GM23338 (cell line): ENCODE measurements around the gene EFCAB13. TPM values are rescaled to one million over a fixed set of nuclear protein-coding genes. Genes with fewer than 3 reads are reported as not detected.

Experiments
- ATAC-seq: fragments of 200-7000 bp; cut with Tn5 transposase; 3 replicates; pipeline ENCODE4 v1.9.1; 2020
- DNase-seq: peaks from one replicate; pipeline ENCODE4 v3.0.0-alpha.2; 2015; ENCODE audit warnings: low spot score
- H2AFZ ChIP-seq: fragments of 200-600 bp; sonication (generic); 2 replicates; pipeline ENCODE4 v1.8.0; 2016; ENCODE audit warnings: antibody characterized with exemption, mild to moderate bottlenecking, moderate library complexity
- H3F3A ChIP-seq: fragments of 200-600 bp; sonication (generic); replicated peaks from 2 replicates; pipeline ENCODE4 v1.8.0; 2017; ENCODE audit warnings: antibody characterized with exemption, mixed run types, low read depth
- H3K27ac ChIP-seq: fragments of 200-600 bp; sonication (generic); 2 replicates; pipeline ENCODE4 v1.6.1; 2016; ENCODE audit warnings: low read depth
- H3K27me3 ChIP-seq: fragments of 200-600 bp; sonication (generic); 2 replicates; pipeline ENCODE4 v1.8.0; 2016; ENCODE audit warnings: mild to moderate bottlenecking, mixed run types, moderate library complexity; ENCODE audit not compliant: insufficient read depth
- H3K36me3 ChIP-seq: fragments of 200-600 bp; sonication (generic); 2 replicates; pipeline ENCODE4 v1.8.0; 2016; ENCODE audit warnings: mild to moderate bottlenecking; ENCODE audit not compliant: insufficient read depth
- H3K4me1 ChIP-seq: fragments of 200-600 bp; sonication (generic); 2 replicates; pipeline ENCODE4 v1.8.0; 2016; ENCODE audit warnings: mild to moderate bottlenecking, moderate library complexity; ENCODE audit not compliant: insufficient read depth
- H3K4me2 ChIP-seq: fragments of 200-600 bp; sonication (generic); 2 replicates; pipeline ENCODE4 v1.7.1; 2017; ENCODE audit warnings: mixed run types
- H3K4me3 ChIP-seq: fragments of 200-600 bp; sonication (generic); 2 replicates; pipeline ENCODE4 v1.6.1; 2016; ENCODE audit warnings: mixed run types
- H3K79me2 ChIP-seq: fragments of 200-600 bp; sonication (generic); replicated peaks from 2 replicates; pipeline ENCODE4 v1.8.0; 2017; ENCODE audit warnings: mild to moderate bottlenecking; ENCODE audit not compliant: insufficient read depth
- H3K9me2 ChIP-seq: fragments of 200-600 bp; sonication (generic); 2 replicates; pipeline ENCODE4 v1.8.0; 2017; ENCODE audit not compliant: insufficient read depth
- H4K20me1 ChIP-seq: fragments of 200-600 bp; sonication (generic); replicated peaks from 2 replicates; pipeline ENCODE4 v1.8.0; 2017; ENCODE audit warnings: mild to moderate bottlenecking; ENCODE audit not compliant: insufficient read depth
- H3K27ac Mint-ChIP-seq: 2 replicates; pipeline ENCODE4 v1.8.0; 2020; ENCODE audit warnings: inconsistent platforms, mild to moderate bottlenecking, moderate library complexity, mixed read lengths
- H3K27me3 Mint-ChIP-seq: 3 replicates; pipeline ENCODE4 v1.8.0; 2022; ENCODE audit warnings: low read depth, mild to moderate bottlenecking, moderate library complexity, mixed read lengths, inconsistent platforms; ENCODE audit not compliant: insufficient read depth, poor library complexity
- H3K36me3 Mint-ChIP-seq: 3 replicates; pipeline ENCODE4 v1.8.0; 2021; ENCODE audit warnings: low read depth, mild to moderate bottlenecking, inconsistent platforms, moderate library complexity, mixed read lengths
- H3K4me1 Mint-ChIP-seq: 3 replicates; pipeline ENCODE4 v1.8.0; 2020; ENCODE audit warnings: mild to moderate bottlenecking, inconsistent platforms, mixed read lengths
- H3K4me3 Mint-ChIP-seq: 3 replicates; pipeline ENCODE4 v1.8.0; 2021; ENCODE audit warnings: moderate library complexity, mild to moderate bottlenecking, inconsistent platforms, mixed read lengths
- H3K9me3 Mint-ChIP-seq: 3 replicates; pipeline ENCODE4 v1.8.0; 2020; ENCODE audit warnings: moderate library complexity, mild to moderate bottlenecking, inconsistent platforms, mixed read lengths
- CREB1 ChIP-seq: fragments of 250-450 bp; sonication (Bioruptor Pico); IDR thresholded peaks from 2 replicates; pipeline ENCODE4 v1.5.0; 2020; ENCODE audit warnings: low read depth, mild to moderate bottlenecking, moderate library complexity
- EZH2 ChIP-seq: fragments of 200-600 bp; sonication (generic); IDR thresholded peaks from one replicate; pipeline ENCODE4 v1.8.0; 2017; ENCODE audit warnings: antibody characterized with exemption, mild to moderate bottlenecking, low read depth; ENCODE audit not compliant: unreplicated experiment
- EZH2phosphoT487 ChIP-seq: fragments of 200-600 bp; sonication (generic); IDR thresholded peaks from one replicate; pipeline ENCODE4 v1.8.1; 2018; ENCODE audit warnings: antibody characterized with exemption; ENCODE audit not compliant: unreplicated experiment
- JUNB ChIP-seq: IDR thresholded peaks from one replicate; pipeline ENCODE4 v1.6.1; 2016; ENCODE audit warnings: antibody characterized with exemption; ENCODE audit not compliant: unreplicated experiment
- NANOG ChIP-seq: IDR thresholded peaks from 2 replicates; pipeline ENCODE4 v1.6.1; 2016; ENCODE audit warnings: antibody characterized with exemption, borderline replicate concordance
- POLR2AphosphoS5 ChIP-seq: IDR thresholded peaks from 2 replicates; pipeline ENCODE4 v1.6.1; 2016; ENCODE audit warnings: antibody characterized with exemption, low read depth
- STAT1 ChIP-seq: IDR thresholded peaks from one replicate; pipeline ENCODE4 v1.6.1; 2016; ENCODE audit warnings: antibody characterized with exemption; ENCODE audit not compliant: unreplicated experiment
- ZNF114 ChIP-seq: fragments of 250-450 bp; sonication (Bioruptor Pico); IDR thresholded peaks from 2 replicates; pipeline ENCODE4 v1.5.0; 2020; ENCODE audit warnings: mild to moderate bottlenecking, moderate library complexity
- ZNF331 ChIP-seq: fragments of 250-450 bp; sonication (Bioruptor Pico); IDR thresholded peaks from 2 replicates; pipeline ENCODE4 v1.5.0; 2020; ENCODE audit warnings: low read depth, mild to moderate bottlenecking, moderate library complexity
- polyA plus RNA-seq: library from polyadenylated mRNA; unstranded; fragments of >200 nt; fragmentation: Nextera tagmentation; extraction: Ambion mirVana; gene quantifications from 2 replicates; pipeline ENCODE4 v1.2.1, GENCODE V29; 2016
- total RNA-seq: library from RNA; depleted of rRNA; stranded (reverse); fragments of >200 nt; shearing (Covaris generic); gene quantifications from 2 replicates; pipeline ENCODE4 v1.2.3, GENCODE V29; 2014
- TF ChIP-seq, protein P1 (sequence below): IDR thresholded peaks from 2 replicates; pipeline ENCODE4 v1.6.1; 2016; ENCODE audit warnings: antibody characterized with exemption
- TF ChIP-seq, protein P2 (sequence below): fragments of 250-450 bp; sonication (Bioruptor Pico); IDR thresholded peaks from 2 replicates; pipeline ENCODE4 v1.5.0; 2020; ENCODE audit warnings: mild to moderate bottlenecking, moderate library complexity
- TF ChIP-seq, protein P3 (sequence below), 2 experiments: fragments of 200-600 bp in 1 of 2; sonication (generic) in 1 of 2; conservative IDR thresholded peaks; 2 replicates each; pipeline versions ENCODE4 v1.5.1 to v1.6.1; 2016 to 2017; ENCODE audit warnings: antibody characterized with exemption in 2 of 2, low read depth in 2 of 2, mild to moderate bottlenecking in 2 of 2, moderate library complexity in 1 of 2
- TF ChIP-seq, protein P4 (sequence below): IDR thresholded peaks from one replicate; pipeline ENCODE4 v1.6.1; 2018; ENCODE audit warnings: antibody characterized with exemption; ENCODE audit not compliant: unreplicated experiment

The EFCAB13 gene
- total and polyA plus RNA-seq, 2 experiments from 2014 or later = 4.1 to 5.4 TPM

DNA sequence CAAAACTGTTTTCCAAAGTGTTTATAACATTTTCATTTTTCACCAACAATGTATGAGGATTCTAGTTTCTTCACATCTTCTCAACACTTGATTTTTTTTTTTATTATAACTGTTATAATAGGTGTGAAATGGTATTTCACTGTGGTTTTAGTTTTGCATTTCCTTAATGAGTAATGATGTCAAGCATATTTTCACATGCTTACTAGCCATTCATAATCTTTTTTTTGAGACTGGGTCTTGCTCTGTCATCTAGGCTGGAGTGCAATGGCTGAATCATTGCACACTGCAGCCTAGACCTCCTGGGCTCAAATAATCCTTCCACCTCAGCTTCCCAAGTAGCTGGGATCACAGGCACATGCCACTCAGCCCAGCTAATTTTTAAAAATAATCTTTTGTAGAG, 65.1 kb downstream of the EFCAB13 start:
- TF ChIP-seq JUNB = no peak
- no peak for TF ChIP-seq EZH2phosphoT487
- no peak for TF ChIP-seq STAT1
- TF ChIP-seq ZNF114 (CRISPR knock-in tag) = no peak
- TF ChIP-seq, protein P1, sequence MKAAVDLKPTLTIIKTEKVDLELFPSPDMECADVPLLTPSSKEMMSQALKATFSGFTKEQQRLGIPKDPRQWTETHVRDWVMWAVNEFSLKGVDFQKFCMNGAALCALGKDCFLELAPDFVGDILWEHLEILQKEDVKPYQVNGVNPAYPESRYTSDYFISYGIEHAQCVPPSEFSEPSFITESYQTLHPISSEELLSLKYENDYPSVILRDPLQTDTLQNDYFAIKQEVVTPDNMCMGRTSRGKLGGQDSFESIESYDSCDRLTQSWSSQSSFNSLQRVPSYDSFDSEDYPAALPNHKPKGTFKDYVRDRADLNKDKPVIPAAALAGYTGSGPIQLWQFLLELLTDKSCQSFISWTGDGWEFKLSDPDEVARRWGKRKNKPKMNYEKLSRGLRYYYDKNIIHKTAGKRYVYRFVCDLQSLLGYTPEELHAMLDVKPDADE = no peak
- TF ChIP-seq, protein P2, sequence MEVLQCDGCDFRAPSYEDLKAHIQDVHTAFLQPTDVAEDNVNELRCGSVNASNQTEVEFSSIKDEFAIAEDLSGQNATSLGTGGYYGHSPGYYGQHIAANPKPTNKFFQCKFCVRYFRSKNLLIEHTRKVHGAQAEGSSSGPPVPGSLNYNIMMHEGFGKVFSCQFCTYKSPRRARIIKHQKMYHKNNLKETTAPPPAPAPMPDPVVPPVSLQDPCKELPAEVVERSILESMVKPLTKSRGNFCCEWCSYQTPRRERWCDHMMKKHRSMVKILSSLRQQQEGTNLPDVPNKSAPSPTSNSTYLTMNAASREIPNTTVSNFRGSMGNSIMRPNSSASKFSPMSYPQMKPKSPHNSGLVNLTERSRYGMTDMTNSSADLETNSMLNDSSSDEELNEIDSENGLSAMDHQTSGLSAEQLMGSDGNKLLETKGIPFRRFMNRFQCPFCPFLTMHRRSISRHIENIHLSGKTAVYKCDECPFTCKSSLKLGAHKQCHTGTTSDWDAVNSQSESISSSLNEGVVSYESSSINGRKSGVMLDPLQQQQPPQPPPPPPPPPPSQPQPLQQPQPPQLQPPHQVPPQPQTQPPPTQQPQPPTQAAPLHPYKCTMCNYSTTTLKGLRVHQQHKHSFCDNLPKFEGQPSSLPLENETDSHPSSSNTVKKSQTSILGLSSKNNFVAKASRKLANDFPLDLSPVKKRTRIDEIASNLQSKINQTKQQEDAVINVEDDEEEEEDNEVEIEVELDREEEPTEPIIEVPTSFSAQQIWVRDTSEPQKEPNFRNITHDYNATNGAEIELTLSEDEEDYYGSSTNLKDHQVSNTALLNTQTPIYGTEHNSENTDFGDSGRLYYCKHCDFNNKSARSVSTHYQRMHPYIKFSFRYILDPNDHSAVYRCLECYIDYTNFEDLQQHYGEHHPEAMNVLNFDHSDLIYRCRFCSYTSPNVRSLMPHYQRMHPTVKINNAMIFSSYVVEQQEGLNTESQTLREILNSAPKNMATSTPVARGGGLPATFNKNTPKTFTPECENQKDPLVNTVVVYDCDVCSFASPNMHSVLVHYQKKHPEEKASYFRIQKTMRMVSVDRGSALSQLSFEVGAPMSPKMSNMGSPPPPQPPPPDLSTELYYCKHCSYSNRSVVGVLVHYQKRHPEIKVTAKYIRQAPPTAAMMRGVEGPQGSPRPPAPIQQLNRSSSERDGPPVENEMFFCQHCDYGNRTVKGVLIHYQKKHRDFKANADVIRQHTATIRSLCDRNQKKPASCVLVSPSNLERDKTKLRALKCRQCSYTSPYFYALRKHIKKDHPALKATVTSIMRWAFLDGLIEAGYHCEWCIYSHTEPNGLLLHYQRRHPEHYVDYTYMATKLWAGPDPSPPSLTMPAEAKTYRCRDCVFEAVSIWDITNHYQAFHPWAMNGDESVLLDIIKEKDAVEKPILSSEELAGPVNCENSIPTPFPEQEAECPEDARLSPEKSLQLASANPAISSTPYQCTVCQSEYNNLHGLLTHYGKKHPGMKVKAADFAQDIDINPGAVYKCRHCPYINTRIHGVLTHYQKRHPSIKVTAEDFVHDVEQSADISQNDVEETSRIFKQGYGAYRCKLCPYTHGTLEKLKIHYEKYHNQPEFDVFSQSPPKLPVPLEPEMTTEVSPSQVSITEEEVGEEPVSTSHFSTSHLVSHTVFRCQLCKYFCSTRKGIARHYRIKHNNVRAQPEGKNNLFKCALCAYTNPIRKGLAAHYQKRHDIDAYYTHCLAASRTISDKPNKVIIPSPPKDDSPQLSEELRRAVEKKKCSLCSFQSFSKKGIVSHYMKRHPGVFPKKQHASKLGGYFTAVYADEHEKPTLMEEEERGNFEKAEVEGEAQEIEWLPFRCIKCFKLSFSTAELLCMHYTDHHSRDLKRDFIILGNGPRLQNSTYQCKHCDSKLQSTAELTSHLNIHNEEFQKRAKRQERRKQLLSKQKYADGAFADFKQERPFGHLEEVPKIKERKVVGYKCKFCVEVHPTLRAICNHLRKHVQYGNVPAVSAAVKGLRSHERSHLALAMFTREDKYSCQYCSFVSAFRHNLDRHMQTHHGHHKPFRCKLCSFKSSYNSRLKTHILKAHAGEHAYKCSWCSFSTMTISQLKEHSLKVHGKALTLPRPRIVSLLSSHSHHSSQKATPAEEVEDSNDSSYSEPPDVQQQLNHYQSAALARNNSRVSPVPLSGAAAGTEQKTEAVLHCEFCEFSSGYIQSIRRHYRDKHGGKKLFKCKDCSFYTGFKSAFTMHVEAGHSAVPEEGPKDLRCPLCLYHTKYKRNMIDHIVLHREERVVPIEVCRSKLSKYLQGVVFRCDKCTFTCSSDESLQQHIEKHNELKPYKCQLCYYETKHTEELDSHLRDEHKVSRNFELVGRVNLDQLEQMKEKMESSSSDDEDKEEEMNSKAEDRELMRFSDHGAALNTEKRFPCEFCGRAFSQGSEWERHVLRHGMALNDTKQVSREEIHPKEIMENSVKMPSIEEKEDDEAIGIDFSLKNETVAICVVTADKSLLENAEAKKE = no peak
- TF ChIP-seq, protein P3, sequence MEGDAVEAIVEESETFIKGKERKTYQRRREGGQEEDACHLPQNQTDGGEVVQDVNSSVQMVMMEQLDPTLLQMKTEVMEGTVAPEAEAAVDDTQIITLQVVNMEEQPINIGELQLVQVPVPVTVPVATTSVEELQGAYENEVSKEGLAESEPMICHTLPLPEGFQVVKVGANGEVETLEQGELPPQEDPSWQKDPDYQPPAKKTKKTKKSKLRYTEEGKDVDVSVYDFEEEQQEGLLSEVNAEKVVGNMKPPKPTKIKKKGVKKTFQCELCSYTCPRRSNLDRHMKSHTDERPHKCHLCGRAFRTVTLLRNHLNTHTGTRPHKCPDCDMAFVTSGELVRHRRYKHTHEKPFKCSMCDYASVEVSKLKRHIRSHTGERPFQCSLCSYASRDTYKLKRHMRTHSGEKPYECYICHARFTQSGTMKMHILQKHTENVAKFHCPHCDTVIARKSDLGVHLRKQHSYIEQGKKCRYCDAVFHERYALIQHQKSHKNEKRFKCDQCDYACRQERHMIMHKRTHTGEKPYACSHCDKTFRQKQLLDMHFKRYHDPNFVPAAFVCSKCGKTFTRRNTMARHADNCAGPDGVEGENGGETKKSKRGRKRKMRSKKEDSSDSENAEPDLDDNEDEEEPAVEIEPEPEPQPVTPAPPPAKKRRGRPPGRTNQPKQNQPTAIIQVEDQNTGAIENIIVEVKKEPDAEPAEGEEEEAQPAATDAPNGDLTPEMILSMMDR (conservative IDR thresholded peaks at IDR 0.05; ENCODE audit: low read depth in 2 of 2) = no peak
- no peak for TF ChIP-seq ZNF331
- no peak for TF ChIP-seq NANOG
- TF ChIP-seq POLR2AphosphoS5 = no peak
- TF ChIP-seq, protein P4, sequence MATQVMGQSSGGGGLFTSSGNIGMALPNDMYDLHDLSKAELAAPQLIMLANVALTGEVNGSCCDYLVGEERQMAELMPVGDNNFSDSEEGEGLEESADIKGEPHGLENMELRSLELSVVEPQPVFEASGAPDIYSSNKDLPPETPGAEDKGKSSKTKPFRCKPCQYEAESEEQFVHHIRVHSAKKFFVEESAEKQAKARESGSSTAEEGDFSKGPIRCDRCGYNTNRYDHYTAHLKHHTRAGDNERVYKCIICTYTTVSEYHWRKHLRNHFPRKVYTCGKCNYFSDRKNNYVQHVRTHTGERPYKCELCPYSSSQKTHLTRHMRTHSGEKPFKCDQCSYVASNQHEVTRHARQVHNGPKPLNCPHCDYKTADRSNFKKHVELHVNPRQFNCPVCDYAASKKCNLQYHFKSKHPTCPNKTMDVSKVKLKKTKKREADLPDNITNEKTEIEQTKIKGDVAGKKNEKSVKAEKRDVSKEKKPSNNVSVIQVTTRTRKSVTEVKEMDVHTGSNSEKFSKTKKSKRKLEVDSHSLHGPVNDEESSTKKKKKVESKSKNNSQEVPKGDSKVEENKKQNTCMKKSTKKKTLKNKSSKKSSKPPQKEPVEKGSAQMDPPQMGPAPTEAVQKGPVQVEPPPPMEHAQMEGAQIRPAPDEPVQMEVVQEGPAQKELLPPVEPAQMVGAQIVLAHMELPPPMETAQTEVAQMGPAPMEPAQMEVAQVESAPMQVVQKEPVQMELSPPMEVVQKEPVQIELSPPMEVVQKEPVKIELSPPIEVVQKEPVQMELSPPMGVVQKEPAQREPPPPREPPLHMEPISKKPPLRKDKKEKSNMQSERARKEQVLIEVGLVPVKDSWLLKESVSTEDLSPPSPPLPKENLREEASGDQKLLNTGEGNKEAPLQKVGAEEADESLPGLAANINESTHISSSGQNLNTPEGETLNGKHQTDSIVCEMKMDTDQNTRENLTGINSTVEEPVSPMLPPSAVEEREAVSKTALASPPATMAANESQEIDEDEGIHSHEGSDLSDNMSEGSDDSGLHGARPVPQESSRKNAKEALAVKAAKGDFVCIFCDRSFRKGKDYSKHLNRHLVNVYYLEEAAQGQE = no peak
- TF ChIP-seq EZH2 = no peak
- TF ChIP-seq CREB1 (CRISPR knock-in tag) = no peak
- H3K4me2 ChIP-seq = no peak overlapping the region
- no peak overlapping the region for H2AFZ ChIP-seq
- no peak overlapping the region for H3K4me3 Mint-ChIP-seq
- H3K27me3 Mint-ChIP-seq = peaks cover 2% of the 10 kb centered on the region
- H3K9me3 Mint-ChIP-seq = peaks cover 23% of the 10 kb centered on the region
- H3K79me2 ChIP-seq = no peaks in the 10 kb centered on the region
- DNase-seq = no peak
- H3F3A ChIP-seq = no peaks in the 10 kb centered on the region
- H3K27ac Mint-ChIP-seq = no peak overlapping the region
- peaks cover 17% of the 10 kb centered on the region for H3K36me3 Mint-ChIP-seq
- no peaks in the 10 kb centered on the region for H3K36me3 ChIP-seq
- H3K4me3 ChIP-seq = no peak overlapping the region
- no peaks in the 10 kb centered on the region for H3K9me2 ChIP-seq
- H3K27ac ChIP-seq = no peak overlapping the region
- ATAC-seq = no peak
- no peaks in the 10 kb centered on the region for H4K20me1 ChIP-seq
- H3K4me1 ChIP-seq = no peaks in the 10 kb centered on the region
- 0 out of 3 replicates have a peak, but pooled peaks cover 2% of the 10 kb centered on the region for H3K4me1 Mint-ChIP-seq
- no peaks in the 10 kb centered on the region for H3K27me3 ChIP-seq
